ENCODE measurements around the gene DYNC1LI2.

The DYNC1LI2 gene

GRCh38 chr16:66687906-66688625, 63.3 kb downstream of the DYNC1LI2 start:
- no peak for TF ChIP-seq CTCF (IDR thresholded peaks at IDR 0.05)

GRCh38 chr16:66682271-66682670, 69.1 kb downstream of the DYNC1LI2 start:
- no peak for TF ChIP-seq CTCF (IDR thresholded peaks at IDR 0.05)

GRCh38 chr16:66681676-66682075, 69.7 kb downstream of the DYNC1LI2 start:
- no peak for TF ChIP-seq CTCF (IDR thresholded peaks at IDR 0.05)

GRCh38 chr16:66678337-66678736, 73.1 kb downstream of the DYNC1LI2 start:
- TF ChIP-seq CTCF (IDR thresholded peaks at IDR 0.05): no peak

- TF ChIP-seq CTCF (IDR thresholded peaks at IDR 0.05): no peak
These were observed 73.6 kb downstream of the DYNC1LI2 start for GRCh38 chr16:66677836-66678235.

GRCh38 chr16:66677179-66677578, 74.2 kb downstream of the DYNC1LI2 start:
- no peak for TF ChIP-seq CTCF (IDR thresholded peaks at IDR 0.05)

- TF ChIP-seq CTCF (IDR thresholded peaks at IDR 0.05): no peak
These were observed 74.8 kb downstream of the DYNC1LI2 start for GRCh38 chr16:66676599-66676998.

GRCh38 chr16:66673691-66674090, 77.7 kb downstream of the DYNC1LI2 start:
- no peak for TF ChIP-seq CTCF (IDR thresholded peaks at IDR 0.05)
